H9 (cell line): ENCODE results near the gene DNAH1. TPM values are rescaled to one million over a fixed set of nuclear protein-coding genes. Genes with fewer than 3 reads are reported as not detected.

ENCODE experiments used
- DNase-seq: peaks from one replicate; pipeline ENCODE4 v3.0.0-alpha.2; 2017
- H2AFZ ChIP-seq: one replicate; pipeline ENCODE4 v1.6.1; 2013; ENCODE audit warnings: mild to moderate bottlenecking, low read length, control low read depth, moderate library complexity
- H2AK5ac ChIP-seq: 2 replicates; pipeline ENCODE4 v1.6.1; 2013; ENCODE audit warnings: low read length, control low read depth, mixed read lengths; ENCODE audit not compliant: insufficient read length
- H2BK120ac ChIP-seq: one replicate; pipeline ENCODE4 v1.6.1; 2013; ENCODE audit warnings: low read depth, mild to moderate bottlenecking, low read length, control low read depth, inconsistent platforms; ENCODE audit not compliant: poor library complexity, severe bottlenecking
- H2BK12ac ChIP-seq: 2 replicates; pipeline ENCODE4 v1.6.1; 2013; ENCODE audit warnings: low read length, control low read depth, mixed read lengths, low read depth; ENCODE audit not compliant: insufficient read length
- H2BK15ac ChIP-seq: 2 replicates; pipeline ENCODE4 v1.6.1; 2013; ENCODE audit warnings: low read depth, low read length, control low read depth
- H2BK20ac ChIP-seq: one replicate; pipeline ENCODE4 v1.6.1; 2013; ENCODE audit warnings: low read depth, mild to moderate bottlenecking, low read length, control low read depth, inconsistent platforms; ENCODE audit not compliant: poor library complexity, severe bottlenecking
- H2BK5ac ChIP-seq: 2 replicates; pipeline ENCODE4 v1.6.1; 2013; ENCODE audit warnings: low read length, control low read depth, mixed read lengths; ENCODE audit not compliant: insufficient read length
- H3K14ac ChIP-seq: 2 replicates; pipeline ENCODE4 v1.6.1; 2013; ENCODE audit warnings: low read length, control low read depth; ENCODE audit not compliant: insufficient read depth
- H3K18ac ChIP-seq: 2 replicates; pipeline ENCODE4 v1.6.1; 2013; ENCODE audit warnings: low read depth, mild to moderate bottlenecking, mixed read lengths, low read length, control low read depth; ENCODE audit not compliant: insufficient read length
- H3K23ac ChIP-seq: 2 replicates; pipeline ENCODE4 v1.6.1; 2013; ENCODE audit warnings: low read length, control low read depth, mixed read lengths, low read depth; ENCODE audit not compliant: insufficient read length
- H3K23me2 ChIP-seq: 2 replicates; pipeline ENCODE4 v1.6.1; 2013; ENCODE audit warnings: low read depth, mild to moderate bottlenecking, mixed read lengths, low read length, control low read depth; ENCODE audit not compliant: insufficient read length, poor library complexity, severe bottlenecking
- H3K27ac ChIP-seq: 2 replicates; pipeline ENCODE4 v1.5.1; 2013; ENCODE audit warnings: low read length, control low read depth, mixed read lengths, low read depth; ENCODE audit not compliant: insufficient read length
- H3K27me3 ChIP-seq: 2 replicates; pipeline ENCODE4 v1.6.1; 2013; ENCODE audit warnings: low read length, control low read depth, inconsistent platforms; ENCODE audit not compliant: insufficient read depth
- H3K4ac ChIP-seq: 2 replicates; pipeline ENCODE4 v1.6.1; 2013; ENCODE audit warnings: low read depth, mild to moderate bottlenecking, control low read depth, inconsistent platforms, low read length, moderate library complexity
- H3K4me1 ChIP-seq: 2 replicates; pipeline ENCODE4 v1.6.1; 2013; ENCODE audit warnings: low read length, control low read depth, inconsistent platforms; ENCODE audit not compliant: insufficient read depth
- H3K4me2 ChIP-seq: 2 replicates; pipeline ENCODE4 v1.6.1; 2013; ENCODE audit warnings: low read length, control low read depth, mixed read lengths; ENCODE audit not compliant: insufficient read length, insufficient read depth
- H3K56ac ChIP-seq: 2 replicates; pipeline ENCODE4 v1.6.1; 2013; ENCODE audit warnings: low read depth, mild to moderate bottlenecking, mixed read lengths, low read length, control low read depth; ENCODE audit not compliant: insufficient read length
- H3K79me1 ChIP-seq: 2 replicates; pipeline ENCODE4 v1.6.1; 2013; ENCODE audit warnings: low read depth, mild to moderate bottlenecking, moderate library complexity, low read length, control low read depth, inconsistent platforms; ENCODE audit not compliant: insufficient read depth, poor library complexity, severe bottlenecking
- H3K79me2 ChIP-seq: 2 replicates; pipeline ENCODE4 v1.6.1; 2013; ENCODE audit warnings: low read length, control low read depth, inconsistent platforms; ENCODE audit not compliant: insufficient read depth
- H3K9ac ChIP-seq: 2 replicates; pipeline ENCODE4 v1.6.1; 2013; ENCODE audit warnings: low read length, control low read depth, mixed read lengths; ENCODE audit not compliant: insufficient read length; ENCODE audit errors: extremely low read depth
- H3K9me3 ChIP-seq: one replicate; pipeline ENCODE4 v1.6.1; 2013; ENCODE audit warnings: low read depth, low read length, inconsistent platforms; ENCODE audit not compliant: control insufficient read depth
- H3T11ph ChIP-seq: one replicate; pipeline ENCODE4 v1.6.1; 2013; ENCODE audit warnings: mild to moderate bottlenecking, low read length, control low read depth, inconsistent platforms
- H4K20me1 ChIP-seq: one replicate; pipeline ENCODE4 v1.6.1; 2013; ENCODE audit not compliant: control insufficient read depth, insufficient read length, insufficient read depth
- H4K5ac ChIP-seq: 2 replicates; pipeline ENCODE4 v1.6.1; 2013; ENCODE audit warnings: low read depth, mild to moderate bottlenecking, mixed read lengths, low read length, control low read depth; ENCODE audit not compliant: insufficient read length
- H4K8ac ChIP-seq: replicated peaks from 2 replicates; pipeline ENCODE4 v1.6.1; 2013; ENCODE audit warnings: low read length, control low read depth, mixed read lengths, low read depth; ENCODE audit not compliant: insufficient read length
- H4K91ac ChIP-seq: 2 replicates; pipeline ENCODE4 v1.6.1; 2013; ENCODE audit warnings: low read depth, mild to moderate bottlenecking, moderate library complexity, mixed read lengths, low read length, control low read depth; ENCODE audit not compliant: insufficient read length
- H3K27ac Mint-ChIP-seq, 3 experiments: 2 replicates in 2 of 3; 3 replicates in 1 of 3; pipeline ENCODE4 v1.8.0; 2020 to 2021; ENCODE audit warnings: mixed read lengths in 3 of 3, mild to moderate bottlenecking in 1 of 3, moderate library complexity in 1 of 3
- H3K27me3 Mint-ChIP-seq: 2 replicates; pipeline ENCODE4 v1.8.0; 2021; ENCODE audit warnings: low read depth, mild to moderate bottlenecking, moderate library complexity, mixed read lengths
- H3K36me3 Mint-ChIP-seq, 3 experiments: 2 replicates in 2 of 3; 3 replicates in 1 of 3; pipeline ENCODE4 v1.8.0; 2020 to 2021; ENCODE audit warnings: low read depth in 3 of 3, mixed read lengths in 3 of 3; ENCODE audit not compliant: insufficient read depth in 1 of 3
- H3K4me1 Mint-ChIP-seq, 2 experiments: 2 replicates each; pipeline ENCODE4 v1.8.0; 2020; ENCODE audit warnings: mixed read lengths in 2 of 2
- H3K4me3 Mint-ChIP-seq, 2 experiments: 2 replicates in 1 of 2; 3 replicates in 1 of 2; pipeline ENCODE4 v1.8.0; 2020 to 2021; ENCODE audit warnings: mild to moderate bottlenecking in 2 of 2, mixed read lengths in 2 of 2, moderate library complexity in 1 of 2
- H3K9me3 Mint-ChIP-seq, 2 experiments: 2 replicates in 1 of 2; 3 replicates in 1 of 2; pipeline ENCODE4 v1.8.0; 2020; ENCODE audit warnings: mild to moderate bottlenecking in 2 of 2, mixed read lengths in 2 of 2, moderate library complexity in 1 of 2
- WGBS: extraction: QIAGEN DNeasy Blood & Tissue Kit; methylation state at CpG from one replicate; pipeline ENCODE4 v1.1.7; 2013; ENCODE audit warnings: missing lambda C conversion rate, low lambda C conversion rate, mixed read lengths; ENCODE audit not compliant: insufficient read length; ENCODE audit errors: extremely low coverage; 5-methylcytosine and 5-hydroxymethylcytosine counted together
- total RNA-seq: library from RNA; stranded (reverse); gene quantifications from 2 replicates; pipeline ENCODE4 v1.2.1, GENCODE V29; 2021
- TF ChIP-seq, protein P1 (sequence below): fragments of 200-600 bp; sonication (generic); conservative IDR thresholded peaks from 3 replicates; pipeline ENCODE4 v1.8.0; 2021; ENCODE audit warnings: antibody characterized with exemption, mild to moderate bottlenecking

The DNAH1 gene
- total RNA-seq, 1 experiment from 2014 or later: 2.0 TPM

- Histone ChIP-seq H3K79me2 (no peaks in the 10 kb centered on the region), H2BK5ac (no peak overlapping the region), H2BK12ac (no peak overlapping the region), H3K4me2 (no peak overlapping the region), H3K79me1 (no peaks in the 10 kb centered on the region), H4K8ac (no peak overlapping the region), H2BK15ac (no peak overlapping the region), H2BK20ac (no peak overlapping the region), H4K91ac (no peak overlapping the region), H3T11ph (no peak overlapping the region), H3K56ac (no peak overlapping the region), H3K14ac (no peak overlapping the region), H4K5ac (no peak overlapping the region), H3K27me3 (no peaks in the 10 kb centered on the region), H3K4me1 (no peaks in the 10 kb centered on the region), H2AFZ (no peak overlapping the region), H2AK5ac (no peak overlapping the region), H3K27ac (no peak overlapping the region), H3K23ac (no peak overlapping the region), H3K9ac (no peak overlapping the region), H4K20me1 (no peaks in the 10 kb centered on the region), H3K23me2 (no peaks in the 10 kb centered on the region), H3K18ac (no peak overlapping the region), H3K9me3 (no peaks in the 10 kb centered on the region), H2BK120ac (no peak overlapping the region), H3K4ac (no peak overlapping the region)
- no peaks in the 10 kb centered on the region; a peak in 1 of 7 replicates for H3K36me3 Mint-ChIP-seq
- TF ChIP-seq, protein P1, sequence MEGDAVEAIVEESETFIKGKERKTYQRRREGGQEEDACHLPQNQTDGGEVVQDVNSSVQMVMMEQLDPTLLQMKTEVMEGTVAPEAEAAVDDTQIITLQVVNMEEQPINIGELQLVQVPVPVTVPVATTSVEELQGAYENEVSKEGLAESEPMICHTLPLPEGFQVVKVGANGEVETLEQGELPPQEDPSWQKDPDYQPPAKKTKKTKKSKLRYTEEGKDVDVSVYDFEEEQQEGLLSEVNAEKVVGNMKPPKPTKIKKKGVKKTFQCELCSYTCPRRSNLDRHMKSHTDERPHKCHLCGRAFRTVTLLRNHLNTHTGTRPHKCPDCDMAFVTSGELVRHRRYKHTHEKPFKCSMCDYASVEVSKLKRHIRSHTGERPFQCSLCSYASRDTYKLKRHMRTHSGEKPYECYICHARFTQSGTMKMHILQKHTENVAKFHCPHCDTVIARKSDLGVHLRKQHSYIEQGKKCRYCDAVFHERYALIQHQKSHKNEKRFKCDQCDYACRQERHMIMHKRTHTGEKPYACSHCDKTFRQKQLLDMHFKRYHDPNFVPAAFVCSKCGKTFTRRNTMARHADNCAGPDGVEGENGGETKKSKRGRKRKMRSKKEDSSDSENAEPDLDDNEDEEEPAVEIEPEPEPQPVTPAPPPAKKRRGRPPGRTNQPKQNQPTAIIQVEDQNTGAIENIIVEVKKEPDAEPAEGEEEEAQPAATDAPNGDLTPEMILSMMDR: no peak
- H3K27ac Mint-ChIP-seq: no peak overlapping the region
- H3K9me3 Mint-ChIP-seq: no peaks in the 10 kb centered on the region
- DNase-seq: no peak
- no CpG with 5 or more reads among the region's 20 CpGs for WGBS
- peaks cover 2% of the 10 kb centered on the region; the same call in 1 of the 2 replicates for H3K27me3 Mint-ChIP-seq
- peaks cover 3 to 5% of the 10 kb centered on the region in 2 experiments; a peak in 2 of 4 replicates for H3K4me1 Mint-ChIP-seq
- no peak overlapping the region for H3K4me3 Mint-ChIP-seq
These were observed 23.7 kb upstream of the DNAH1 start for GRCh38 chr3:52292247-52293065.
